ENCODE measurements around the gene WDR1.

- TF ChIP-seq CTCF (IDR thresholded peaks at IDR 0.05; ENCODE audit: low read depth, low read length, poor library complexity, severe bottlenecking) (no peak), EZH2phosphoT487 (IDR thresholded peaks at IDR 0.05; ENCODE audit: borderline replicate concordance, low read length) (no peak)
Measured at GRCh38 chr4:10160281-10160856, 43.8 kb upstream of the WDR1 start.

Measured in DOHH2 (cell line).